MM.1S (cell line): ENCODE measurements around the gene PRDM12.

Experiments used
- EZH2 ChIP-seq: fragments of 300-600 bp; sonication (generic); optimal IDR thresholded peaks from 2 replicates; pipeline ENCODE3; 2017; ENCODE audit warnings: low read depth, mild to moderate bottlenecking, antibody characterized with exemption, low read length, mixed read lengths
- EZH2phosphoT487 ChIP-seq: fragments of 300-600 bp; sonication (generic); IDR thresholded peaks from 2 replicates; pipeline ENCODE4 v1.6.1; 2018; ENCODE audit warnings: antibody characterized with exemption, low read length
- TF ChIP-seq, protein P1 (sequence below): fragments of 300-600 bp; sonication (generic); IDR thresholded peaks from 2 replicates; pipeline ENCODE4 v1.5.1; 2016; ENCODE audit warnings: antibody characterized with exemption, low read length, mixed read lengths

DNA sequence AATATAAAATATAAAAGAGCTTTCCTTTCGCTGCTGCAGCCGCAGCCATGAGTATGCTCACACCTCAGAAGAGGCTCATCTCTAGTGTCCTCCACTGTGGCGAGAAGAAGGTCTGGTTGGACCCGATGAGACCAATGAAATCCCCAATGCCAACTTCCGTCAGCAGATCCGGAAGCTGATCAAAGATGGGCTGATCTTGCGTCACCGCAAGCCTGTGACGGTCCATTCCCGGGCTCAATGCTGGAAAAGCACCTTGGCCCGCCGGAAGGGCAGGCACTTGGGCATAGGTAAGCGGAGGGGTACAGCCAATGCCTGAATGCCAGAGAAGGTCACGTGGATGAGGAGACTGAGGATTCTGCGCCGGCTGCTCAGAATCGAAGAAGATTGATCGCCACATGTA lies 12.6 kb upstream of the PRDM12 start:
- TF ChIP-seq EZH2: no peak
- TF ChIP-seq, protein P1, sequence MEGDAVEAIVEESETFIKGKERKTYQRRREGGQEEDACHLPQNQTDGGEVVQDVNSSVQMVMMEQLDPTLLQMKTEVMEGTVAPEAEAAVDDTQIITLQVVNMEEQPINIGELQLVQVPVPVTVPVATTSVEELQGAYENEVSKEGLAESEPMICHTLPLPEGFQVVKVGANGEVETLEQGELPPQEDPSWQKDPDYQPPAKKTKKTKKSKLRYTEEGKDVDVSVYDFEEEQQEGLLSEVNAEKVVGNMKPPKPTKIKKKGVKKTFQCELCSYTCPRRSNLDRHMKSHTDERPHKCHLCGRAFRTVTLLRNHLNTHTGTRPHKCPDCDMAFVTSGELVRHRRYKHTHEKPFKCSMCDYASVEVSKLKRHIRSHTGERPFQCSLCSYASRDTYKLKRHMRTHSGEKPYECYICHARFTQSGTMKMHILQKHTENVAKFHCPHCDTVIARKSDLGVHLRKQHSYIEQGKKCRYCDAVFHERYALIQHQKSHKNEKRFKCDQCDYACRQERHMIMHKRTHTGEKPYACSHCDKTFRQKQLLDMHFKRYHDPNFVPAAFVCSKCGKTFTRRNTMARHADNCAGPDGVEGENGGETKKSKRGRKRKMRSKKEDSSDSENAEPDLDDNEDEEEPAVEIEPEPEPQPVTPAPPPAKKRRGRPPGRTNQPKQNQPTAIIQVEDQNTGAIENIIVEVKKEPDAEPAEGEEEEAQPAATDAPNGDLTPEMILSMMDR: no peak
- no peak for TF ChIP-seq EZH2phosphoT487
